A549 treated with AZD2906 at 1 μM for 4 hours (cell line): ENCODE measurements around the gene BCAP29. TPM values are rescaled to one million over a fixed set of nuclear protein-coding genes. Genes with fewer than 3 reads are reported as not detected.

ENCODE experiments used
- total RNA-seq: library from RNA; stranded (reverse); fragments of 200-300 nt; extraction: Qiagen RNA extraction; gene quantifications from 5 replicates; pipeline ENCODE4 v1.2.3, GENCODE V29; 2022

BCAP29 gene
- total RNA-seq = 32.0 to 44.8 TPM (median 39.2 TPM) in 5 replicates

GRCh38 chr7:107579885-107580715 lies at the start of gene BCAP29:
BCAP29 (plus strand) TSS chr7:107580246; CDS start chr7:107580773, 527 bp downstream.

GRCh38 chr7:107563775-107564552 lies 16.1 kb upstream of the BCAP29 start, which contains the start of the genes COG5 and DUS4L:
COG5 (minus strand) TSS chr7:107563920; CDS start chr7:107563896, 24 bp downstream.
DUS4L (plus strand) TSS chr7:107563971; CDS start chr7:107567071, 3,100 bp downstream.

GRCh38 chr7:107660381-107661080 lies 80.5 kb downstream of the BCAP29 start, which contains the start of gene SLC26A4:
SLC26A4 (plus strand) TSS chr7:107660828; CDS start chr7:107661642, 814 bp downstream.

Other genes starting within 250 kb of the BCAP29 start
- gene GPR22, start 110.2 kb upstream of the BCAP29 start, total RNA-seq = not detected in 5 replicates
- gene COG5, start 16.3 kb upstream of the BCAP29 start, total RNA-seq = 7.5 to 13.7 TPM (median 9.9 TPM) in 5 replicates
- gene DUS4L, start 16.3 kb upstream of the BCAP29 start, total RNA-seq = 8.3 to 10.1 TPM (median 9.8 TPM) in 5 replicates
- 0.03 to 0.14 TPM (median 0.07 TPM) in 5 replicates for gene SLC26A4, start 80.6 kb downstream of the BCAP29 start, total RNA-seq
- gene CBLL1, start 163.9 kb downstream of the BCAP29 start, total RNA-seq = 26.4 to 50.6 TPM (median 28.8 TPM) in 5 replicates
- gene SLC26A3, start 223.0 kb downstream of the BCAP29 start, total RNA-seq = 0.02 to 0.05 TPM in 2 of 5 replicates, not detected in the others